Thoracic aorta (tissue), 2 donors: ENCODE results near the gene KCNMB2. TPM values are rescaled to one million over a fixed set of nuclear protein-coding genes. Genes with fewer than 3 reads are reported as not detected.

Source experiments
- ATAC-seq: fragments of 150-250 bp; one replicate; pipeline ENCODE4 v1.8.0; 2017; ENCODE audit warnings: low read depth; ENCODE audit not compliant: insufficient number of reproducible peaks, low FRiP score
- DNase-seq: peaks from one replicate; pipeline ENCODE4 v3.0.0-alpha.2; 2020; ENCODE audit warnings: low spot score
- H3K27ac ChIP-seq, 2 donors: fragments of 200-600 bp; sonication (generic); 1 replicate in 1 of 2; 2 replicates in 1 of 2; pipeline ENCODE4 v1.5.1; 2016; ENCODE audit warnings: mild to moderate bottlenecking in 2 of 2, moderate library complexity in 2 of 2
- H3K27me3 ChIP-seq: fragments of 200-600 bp; sonication (generic); replicated peaks from 2 replicates; pipeline ENCODE4 v1.6.0; 2016; ENCODE audit warnings: mild to moderate bottlenecking; ENCODE audit not compliant: insufficient read depth
- H3K36me3 ChIP-seq: fragments of 200-600 bp; sonication (generic); one replicate; pipeline ENCODE4 v1.5.1; 2016
- H3K4me1 ChIP-seq, 2 donors: fragments of 200-600 bp; sonication (generic); 1 replicate in 1 of 2; 2 replicates in 1 of 2; pipeline versions ENCODE4 v1.5.1 to v1.6.0; 2016; ENCODE audit warnings: low read depth in 2 of 2, mild to moderate bottlenecking in 1 of 2; ENCODE audit not compliant: control insufficient read depth in 1 of 2
- H3K4me3 ChIP-seq: fragments of 200-600 bp; sonication (generic); 2 replicates; pipeline ENCODE4 v1.5.1; 2016; ENCODE audit warnings: mild to moderate bottlenecking
- H3K9me3 ChIP-seq: fragments of 200-600 bp; sonication (generic); 2 replicates; pipeline ENCODE4 v1.5.1; 2016
- total RNA-seq, 2 donors: library from RNA; depleted of rRNA; stranded (reverse); fragments of >200 nt; gene quantifications; one replicate each; pipeline versions ENCODE4 v1.1.0 to v1.2.3, GENCODE V29; 2016
- TF ChIP-seq, protein P1 (sequence below): fragments of 200-600 bp; sonication (generic); IDR thresholded peaks from one replicate; pipeline ENCODE4 v1.5.1; 2019; ENCODE audit warnings: antibody characterized with exemption

The KCNMB2 gene
- total RNA-seq, 2 donors from 2014 or later, result not detected

GRCh38 chr3:178778589-178778988 lies 242.4 kb downstream of the KCNMB2 start:
- no peak overlapping the region for H3K27ac ChIP-seq
- TF ChIP-seq, protein P1, sequence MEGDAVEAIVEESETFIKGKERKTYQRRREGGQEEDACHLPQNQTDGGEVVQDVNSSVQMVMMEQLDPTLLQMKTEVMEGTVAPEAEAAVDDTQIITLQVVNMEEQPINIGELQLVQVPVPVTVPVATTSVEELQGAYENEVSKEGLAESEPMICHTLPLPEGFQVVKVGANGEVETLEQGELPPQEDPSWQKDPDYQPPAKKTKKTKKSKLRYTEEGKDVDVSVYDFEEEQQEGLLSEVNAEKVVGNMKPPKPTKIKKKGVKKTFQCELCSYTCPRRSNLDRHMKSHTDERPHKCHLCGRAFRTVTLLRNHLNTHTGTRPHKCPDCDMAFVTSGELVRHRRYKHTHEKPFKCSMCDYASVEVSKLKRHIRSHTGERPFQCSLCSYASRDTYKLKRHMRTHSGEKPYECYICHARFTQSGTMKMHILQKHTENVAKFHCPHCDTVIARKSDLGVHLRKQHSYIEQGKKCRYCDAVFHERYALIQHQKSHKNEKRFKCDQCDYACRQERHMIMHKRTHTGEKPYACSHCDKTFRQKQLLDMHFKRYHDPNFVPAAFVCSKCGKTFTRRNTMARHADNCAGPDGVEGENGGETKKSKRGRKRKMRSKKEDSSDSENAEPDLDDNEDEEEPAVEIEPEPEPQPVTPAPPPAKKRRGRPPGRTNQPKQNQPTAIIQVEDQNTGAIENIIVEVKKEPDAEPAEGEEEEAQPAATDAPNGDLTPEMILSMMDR, result no peak
- no peak for ATAC-seq
- no peaks in the 10 kb centered on the region for H3K4me1 ChIP-seq
- H3K4me3 ChIP-seq, result no peak overlapping the region
- no peak for DNase-seq
- H3K9me3 ChIP-seq, result no peaks in the 10 kb centered on the region
- H3K27me3 ChIP-seq, result no peaks in the 10 kb centered on the region
- no peaks in the 10 kb centered on the region for H3K36me3 ChIP-seq

DNA sequence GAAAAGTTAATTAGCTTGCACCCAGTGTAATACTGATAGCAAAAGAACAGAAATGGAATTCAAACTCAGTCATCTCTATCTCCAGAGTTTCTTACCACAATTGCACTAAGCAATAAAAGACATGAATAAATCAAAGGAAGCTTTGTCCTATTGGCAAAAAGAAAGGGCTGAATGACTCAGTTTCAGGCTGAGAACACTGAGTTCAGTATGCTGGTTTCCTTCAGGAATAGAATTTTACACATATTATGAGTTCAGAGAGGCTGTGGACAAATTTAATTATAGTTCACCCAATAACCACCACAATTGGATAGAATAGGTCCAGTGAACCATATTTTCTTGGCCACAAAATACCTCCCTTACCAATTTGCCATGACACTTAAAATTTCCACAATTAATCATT lies 249.7 kb downstream of the KCNMB2 start:
- TF ChIP-seq, protein P1, result no peak
- Histone ChIP-seq H3K9me3 (no peaks in the 10 kb centered on the region), H3K27me3 (no peaks in the 10 kb centered on the region), H3K4me3 (no peak overlapping the region), H3K36me3 (no peaks in the 10 kb centered on the region), H3K27ac (no peak overlapping the region), H3K4me1 (no peaks in the 10 kb centered on the region)
- DNase-seq (no peak), ATAC-seq (no peak)

GRCh38 chr3:178787960-178788359 lies 251.7 kb downstream of the KCNMB2 start:
- no peaks in the 10 kb centered on the region for H3K27me3 ChIP-seq
- H3K4me1 ChIP-seq, result no peaks in the 10 kb centered on the region
- DNase-seq (no peak), ATAC-seq (no peak)
- no peaks in the 10 kb centered on the region for H3K36me3 ChIP-seq
- H3K27ac ChIP-seq, result no peak overlapping the region
- peaks cover 3% of the 10 kb centered on the region for H3K9me3 ChIP-seq
- no peak overlapping the region for H3K4me3 ChIP-seq
- TF ChIP-seq, protein P1, result no peak

DNA sequence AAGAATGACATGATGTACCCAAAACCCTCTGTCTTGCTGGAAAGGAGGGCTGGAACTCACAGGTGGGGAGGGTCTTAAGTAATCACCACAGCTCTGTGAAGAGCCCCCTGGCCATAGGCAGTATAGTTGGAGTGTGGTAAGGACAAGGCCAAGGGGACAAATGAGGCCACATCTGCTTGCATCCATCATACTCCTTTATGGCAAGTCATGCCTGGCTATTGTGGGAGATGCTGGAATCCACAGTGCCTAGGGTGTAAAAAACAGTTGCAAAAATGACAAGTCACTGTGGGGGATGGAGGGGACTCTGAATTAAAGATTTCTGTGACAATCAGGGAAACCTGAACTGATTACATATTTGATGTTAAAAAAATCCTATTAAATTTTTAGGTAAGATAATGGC lies 258.5 kb downstream of the KCNMB2 start:
- ATAC-seq (no peak), DNase-seq (no peak)
- TF ChIP-seq, protein P1, result no peak
- Histone ChIP-seq H3K4me3 (no peak overlapping the region), H3K27ac (no peak overlapping the region), H3K27me3 (no peaks in the 10 kb centered on the region), H3K36me3 (no peaks in the 10 kb centered on the region), H3K4me1 (no peaks in the 10 kb centered on the region), H3K9me3 (peaks cover 3% of the 10 kb centered on the region)

GRCh38 chr3:178795349-178795748 lies 259.1 kb downstream of the KCNMB2 start:
- H3K27me3 ChIP-seq, result no peaks in the 10 kb centered on the region
- H3K36me3 ChIP-seq, result no peaks in the 10 kb centered on the region
- no peak for DNase-seq
- TF ChIP-seq, protein P1, result no peak
- no peak overlapping the region for H3K27ac ChIP-seq
- no peaks in the 10 kb centered on the region for H3K4me1 ChIP-seq
- H3K9me3 ChIP-seq, result peaks cover 3% of the 10 kb centered on the region
- H3K4me3 ChIP-seq, result no peak overlapping the region
- ATAC-seq, result no peak
